Measurements from ENCODE around the gene MITF.
"Not testable (repeated sequence)": the region's sequence is repeated elsewhere in the genome, so short reads cannot be mapped to it uniquely, and the experiment has no call there.

Gene MITF

DNA sequence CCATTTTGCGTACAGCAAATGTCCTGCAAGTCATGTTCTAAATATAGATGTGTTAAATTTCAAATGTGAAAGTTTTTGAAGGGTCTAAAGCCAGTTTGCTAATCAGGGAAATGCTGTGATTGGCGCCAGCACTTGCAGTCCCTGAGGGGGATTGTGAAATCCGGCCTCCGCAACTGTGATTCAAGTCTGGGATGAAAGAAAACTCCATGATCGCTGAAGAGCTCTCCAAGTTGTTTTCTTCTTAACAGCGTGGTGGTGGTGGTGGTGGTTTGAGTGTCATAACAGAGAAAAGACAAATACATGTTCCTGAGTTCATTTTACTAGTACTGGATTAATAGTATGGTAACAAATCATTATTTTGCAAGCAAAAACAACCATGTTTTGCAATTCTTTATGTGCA, 51.8 kb downstream of the MITF start:
- DNase-seq: no peak

DNA sequence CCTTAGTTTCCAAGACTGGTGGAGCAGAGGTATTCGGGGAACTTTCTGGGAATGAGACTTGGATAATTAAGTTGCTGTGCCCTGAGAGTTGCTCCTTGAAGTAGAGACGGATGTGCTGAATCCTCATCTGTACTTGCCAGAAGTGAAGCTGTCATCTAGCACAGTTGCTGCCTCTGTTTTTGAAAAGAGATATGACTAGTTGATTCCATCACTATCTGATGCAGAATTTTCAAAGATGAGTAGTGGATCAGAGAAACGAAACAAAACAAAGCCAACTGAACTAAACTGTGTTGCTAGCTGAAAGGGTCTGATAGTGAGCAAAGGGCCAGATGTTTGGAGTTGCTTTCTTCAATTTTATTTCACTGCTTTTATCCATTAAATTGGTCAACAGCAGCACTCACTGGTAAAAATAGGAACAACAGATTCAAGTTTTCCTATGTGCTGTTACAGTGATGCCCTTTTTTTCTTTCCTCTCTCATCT, 52.7 kb downstream of the MITF start:
- no peak for DNase-seq

GRCh38 chr3:69796126-69796525, 56.9 kb downstream of the MITF start:
- DNase-seq: not testable (repeated sequence)

DNA sequence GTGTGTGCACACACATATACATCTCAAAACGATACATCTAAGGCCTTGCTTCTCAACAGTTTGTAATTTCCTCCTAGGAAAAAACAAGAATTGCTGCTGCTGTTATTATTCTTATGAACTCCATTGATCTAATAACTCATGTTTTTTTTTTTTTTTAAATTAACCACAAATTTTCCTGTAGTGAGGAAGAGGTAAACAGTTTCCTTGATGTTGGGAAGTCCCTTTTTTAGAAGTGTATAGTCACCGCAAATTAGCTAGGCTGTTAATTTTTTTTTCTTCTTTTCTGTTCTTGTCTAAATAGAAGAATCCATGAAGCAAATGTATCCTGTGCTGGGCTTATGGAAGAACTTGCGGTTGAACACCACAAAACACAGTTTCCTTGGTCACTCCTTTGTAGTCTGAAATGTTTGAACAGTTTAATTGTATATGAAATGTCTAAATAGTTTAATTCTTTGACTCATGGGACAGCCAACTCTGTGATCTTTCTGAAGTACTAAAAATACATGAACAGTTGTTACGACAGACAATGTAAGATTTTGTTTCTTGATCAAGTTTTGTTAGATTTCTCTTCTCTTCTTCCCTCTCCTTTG, 64.5 kb downstream of the MITF start:
- DNase-seq: no peak

DNA sequence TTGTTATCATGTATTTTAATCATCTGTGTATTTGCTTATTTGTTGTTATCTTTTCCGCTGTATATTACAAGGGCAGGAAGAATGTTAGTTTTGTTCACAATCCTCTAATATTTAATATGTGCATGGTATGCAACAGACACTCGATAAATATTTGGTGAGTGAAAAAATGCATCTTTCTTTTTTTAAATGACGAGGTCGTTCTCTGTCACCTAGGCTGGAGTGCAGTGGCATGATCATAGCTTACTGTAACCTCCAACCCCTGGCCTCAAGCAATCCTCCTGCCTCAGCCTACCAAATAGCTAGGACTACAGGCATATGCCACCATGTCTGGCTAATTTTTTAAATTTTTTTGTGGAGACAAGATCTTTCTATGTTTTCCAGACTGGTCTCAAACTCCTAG, 66.2 kb downstream of the MITF start:
- no peak for DNase-seq

DNA sequence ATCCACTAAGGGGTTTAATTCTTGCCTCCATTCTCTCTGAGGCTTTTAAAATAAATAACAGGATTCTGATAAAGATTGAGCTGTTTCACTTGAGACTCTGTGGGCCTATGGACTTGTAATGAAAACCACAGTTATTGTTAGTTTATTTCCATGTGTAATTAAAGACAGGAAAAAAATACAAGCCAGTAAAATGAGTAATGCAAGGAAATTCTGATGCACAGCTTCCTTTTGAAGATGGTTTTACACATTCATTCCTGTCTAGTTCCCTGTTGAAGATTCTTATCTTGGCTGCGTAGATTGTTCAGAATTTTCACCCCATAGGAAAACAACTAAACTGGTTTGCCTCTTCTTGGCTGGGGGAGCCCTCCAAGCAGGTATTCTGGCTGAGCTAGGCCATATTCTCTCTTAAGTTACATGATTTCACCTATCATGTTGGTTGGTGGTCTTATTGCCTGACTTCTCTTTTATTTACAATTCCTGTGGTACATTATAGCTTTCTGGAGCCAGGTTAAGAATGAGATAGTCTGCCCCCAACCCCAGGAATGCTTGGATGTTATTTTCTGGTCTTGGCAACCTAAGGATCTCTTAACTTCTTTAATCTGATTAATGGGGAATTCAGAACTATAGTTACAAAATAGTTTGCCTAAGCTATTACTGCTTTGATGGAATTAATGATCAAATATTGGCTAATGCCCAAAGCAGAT, 67.6 kb downstream of the MITF start:
- DNase-seq: no peak

GRCh38 chr3:69807674-69808073, 68.4 kb downstream of the MITF start:
- no peak for DNase-seq

GRCh38 chr3:69809076-69809835, 70.0 kb downstream of the MITF start:
- no peak for DNase-seq

- DNase-seq: no peak
Measured at GRCh38 chr3:69811452-69812401, 72.5 kb downstream of the MITF start.

DNA sequence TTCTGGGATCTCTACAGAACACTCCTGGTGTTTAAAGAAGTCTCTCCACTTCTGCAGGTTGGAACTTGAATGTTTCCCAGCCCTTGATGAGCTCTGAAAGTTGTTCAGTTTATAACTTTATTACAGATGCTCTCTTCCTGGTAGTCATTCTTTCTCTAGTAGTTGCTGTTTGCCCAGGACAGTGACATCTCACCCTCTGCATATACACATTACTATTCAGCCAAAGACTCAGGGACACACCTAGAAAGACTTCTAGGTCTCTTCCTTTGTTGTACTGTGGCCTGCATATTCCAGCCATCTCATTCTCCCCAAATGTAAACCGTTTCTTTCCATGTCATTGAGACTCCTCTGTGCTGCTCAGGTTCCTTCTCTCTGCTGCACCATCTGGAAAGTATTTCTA, 76.7 kb downstream of the MITF start:
- no peak for DNase-seq

DNA sequence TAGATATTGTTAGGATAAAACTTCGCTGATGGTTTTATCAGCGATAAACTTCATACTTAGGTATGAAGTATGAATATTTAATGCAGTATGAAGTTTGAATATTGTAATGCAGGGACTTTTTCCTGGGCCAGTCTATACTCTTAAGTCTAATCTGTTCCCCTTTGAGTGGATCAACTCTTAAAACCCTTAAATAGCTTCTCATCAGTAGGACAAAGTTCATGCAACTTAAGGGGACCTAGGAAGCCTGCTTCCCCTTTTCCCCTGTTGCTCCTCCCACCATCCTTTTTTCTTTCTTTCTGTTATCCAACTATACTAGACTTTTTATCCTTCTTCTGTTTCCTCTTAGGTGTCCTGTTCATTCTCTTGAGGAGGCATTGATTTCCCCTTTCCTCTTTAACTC, 78.7 kb downstream of the MITF start:
- DNase-seq: no peak

GRCh38 chr3:69819282-69819681, 80.0 kb downstream of the MITF start:
- DNase-seq: no peak

GRCh38 chr3:69821133-69821532, 81.9 kb downstream of the MITF start:
- no peak for DNase-seq

- DNase-seq: no peak
Measured at GRCh38 chr3:69823743-69824142, 84.5 kb downstream of the MITF start.

DNA sequence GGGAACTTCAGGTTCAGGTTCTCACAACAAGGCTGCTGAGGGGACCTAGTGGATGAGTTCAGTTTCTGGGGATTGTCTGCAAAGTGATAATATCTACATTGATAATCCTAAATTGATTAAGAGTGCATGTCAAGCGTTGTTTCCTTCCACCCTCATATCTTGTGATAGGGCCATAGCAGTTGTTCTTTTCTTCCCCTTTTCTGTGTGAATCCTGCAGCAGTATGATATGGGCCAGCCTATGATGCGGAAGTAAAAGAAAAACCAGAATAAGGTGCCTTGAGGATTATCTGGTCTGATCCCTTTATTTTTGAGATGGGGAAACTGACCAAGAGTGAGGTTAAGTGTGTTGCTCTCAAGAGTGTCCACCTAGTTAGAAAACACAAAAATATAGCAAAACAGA, 86.2 kb downstream of the MITF start:
- no peak for DNase-seq

DNA sequence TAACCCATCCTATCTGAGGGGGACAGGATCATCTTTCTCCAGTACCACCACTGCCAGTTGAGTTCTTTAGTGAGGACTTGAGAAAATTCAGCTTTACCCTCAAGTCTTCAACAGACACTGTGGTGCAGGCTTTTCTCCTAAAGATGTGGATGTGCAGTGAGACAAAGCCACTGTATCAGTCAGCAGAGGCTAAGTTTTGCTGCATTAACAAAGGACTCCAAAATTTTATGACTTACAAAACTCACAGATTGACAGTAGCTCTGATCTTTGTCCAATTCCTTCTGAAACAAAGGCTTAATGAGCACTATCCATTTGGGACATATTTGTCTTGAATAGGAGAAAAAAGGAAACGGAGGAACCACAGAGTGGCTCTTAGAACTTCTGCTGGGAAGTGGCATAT, 87.9 kb downstream of the MITF start:
- DNase-seq: no peak

GRCh38 chr3:69828817-69829216, 89.6 kb downstream of the MITF start:
- no peak for DNase-seq

GRCh38 chr3:69830147-69830546, 90.9 kb downstream of the MITF start:
- no peak for DNase-seq

DNA sequence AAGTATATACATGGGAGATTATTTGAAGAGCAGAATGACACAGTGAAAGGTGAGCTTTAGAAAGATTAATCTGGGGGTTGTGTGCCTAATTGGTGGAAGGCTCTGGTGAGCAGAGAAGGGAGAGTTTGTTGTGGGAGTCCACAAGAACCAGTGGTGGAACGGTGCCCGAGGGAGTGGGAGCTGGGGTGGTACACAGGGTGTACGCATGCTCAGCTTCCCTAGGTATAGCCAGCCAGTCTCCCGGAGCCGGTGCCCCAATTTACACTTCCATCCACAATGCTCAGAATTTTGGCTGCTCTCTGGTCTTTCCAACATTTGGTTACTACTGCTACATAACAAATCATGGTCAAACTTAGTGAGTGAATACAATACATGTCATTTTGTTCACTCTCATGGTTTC, 92.5 kb downstream of the MITF start:
- no peak for DNase-seq

DNA sequence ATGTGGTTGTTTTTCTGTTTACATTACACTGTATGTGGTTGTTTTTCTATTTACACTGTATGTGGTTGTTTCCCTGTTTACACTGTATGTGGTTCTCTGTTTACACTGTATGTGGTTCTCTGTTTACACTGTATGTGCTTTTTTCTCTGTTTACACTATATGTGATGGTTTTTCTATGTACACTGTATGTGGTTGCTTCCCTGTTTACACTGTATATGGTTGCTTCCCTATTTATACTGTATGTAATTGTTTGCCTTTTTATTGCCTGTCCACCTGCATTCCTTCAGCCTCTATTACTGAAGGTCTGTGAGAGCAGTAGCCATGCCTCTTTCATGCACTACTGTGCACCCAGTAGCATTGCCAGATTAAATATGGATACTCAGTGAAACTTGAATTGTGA, 94.3 kb downstream of the MITF start:
- DNase-seq: no peak

DNA sequence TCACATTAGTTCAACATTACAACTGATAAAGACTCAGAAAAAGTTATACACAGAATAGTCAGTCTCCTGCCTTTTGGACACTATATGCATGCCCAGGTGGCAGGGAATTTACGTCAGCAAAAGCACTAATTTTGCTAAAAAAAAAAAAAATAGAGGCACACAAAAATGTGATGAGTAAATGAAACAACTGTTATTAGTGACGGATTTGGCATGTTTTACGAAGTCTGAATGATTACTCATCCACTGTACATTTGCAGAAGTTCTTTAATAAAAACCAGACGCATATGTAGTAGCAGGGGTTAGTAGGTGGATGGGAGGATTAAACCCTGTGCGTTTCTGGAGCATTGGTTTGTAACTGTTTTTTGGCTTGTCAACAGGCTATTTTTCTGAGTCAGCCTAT, 99.0 kb downstream of the MITF start:
- DNase-seq: no peak

GRCh38 chr3:69838696-69839515, 99.6 kb downstream of the MITF start:
- no peak for DNase-seq
